HFFc6 (cell line): ENCODE measurements around the gene UHRF1. TPM values are rescaled to one million over a fixed set of nuclear protein-coding genes. Genes with fewer than 3 reads are reported as not detected.
A peak's percentile ranks its signal among the peaks of the same experiment; 100 is the strongest.

Experiments used
- DNase-seq: peaks from one replicate; pipeline ENCODE4 v3.0.0-alpha.2; 2018
- H3K27ac Mint-ChIP-seq: 2 replicates; pipeline ENCODE4 v1.8.0; 2020; ENCODE audit warnings: mild to moderate bottlenecking, mixed read lengths
- H3K27me3 Mint-ChIP-seq: 2 replicates; pipeline ENCODE4 v1.8.0; 2021; ENCODE audit warnings: mild to moderate bottlenecking, moderate library complexity, mixed read lengths; ENCODE audit not compliant: insufficient read depth
- H3K36me3 Mint-ChIP-seq: 2 replicates; pipeline ENCODE4 v1.8.0; 2021; ENCODE audit warnings: low read depth, mixed read lengths
- H3K4me1 Mint-ChIP-seq: 2 replicates; pipeline ENCODE4 v1.8.0; 2020; ENCODE audit warnings: low read depth, mixed read lengths
- H3K4me3 Mint-ChIP-seq: 2 replicates; pipeline ENCODE4 v1.8.0; 2020; ENCODE audit warnings: mild to moderate bottlenecking, moderate library complexity, mixed read lengths
- H3K9me3 Mint-ChIP-seq: 2 replicates; pipeline ENCODE4 v1.8.0; 2020; ENCODE audit warnings: mild to moderate bottlenecking, mixed read lengths
- CTCF ChIP-seq: fragments of 200-600 bp; sonication (generic); IDR thresholded peaks from 2 replicates; pipeline ENCODE4 v1.5.0; 2021; ENCODE audit warnings: antibody characterized with exemption, mild to moderate bottlenecking
- total RNA-seq, 6 experiments: library from RNA; stranded (reverse); fragmentation: NEBNext Ultra II Directional; extraction: Animal tissue kit (Norgen Biotek cat#: 25700); gene quantifications; 2 replicates in 1 of 6; 3 replicates in 5 of 6; pipeline ENCODE4 v1.2.3, GENCODE V29; 2021

Gene UHRF1
- total RNA-seq, 6 experiments from 2014 or later, result 41.9 to 74.1 (median 70.1) TPM

GRCh38 chr19:4868286-4868834, 40.9 kb upstream of the UHRF1 start:
- Mint-ChIP-seq H3K27ac (peak overlapping the region; percentile 91), H3K27me3 (no peaks in the 10 kb centered on the region), H3K4me3 (peak overlapping the region; percentile 95), H3K4me1 (peaks cover 44% of the 10 kb centered on the region), H3K36me3 (peaks cover 20% of the 10 kb centered on the region), H3K9me3 (peaks cover 7% of the 10 kb centered on the region; the same call in 1 of the 2 replicates)
- no peak for TF ChIP-seq CTCF
- DNase-seq, result no peak

GRCh38 chr19:4870025-4870700, 39.1 kb upstream of the UHRF1 start:
- peaks cover 39% of the 10 kb centered on the region for H3K4me1 Mint-ChIP-seq
- H3K27ac Mint-ChIP-seq, result peak overlapping the region; percentile 91

GRCh38 chr19:4871711-4872110, 37.6 kb upstream of the UHRF1 start:
- no peak for DNase-seq
- peaks cover 31% of the 10 kb centered on the region for H3K4me1 Mint-ChIP-seq
- no peak overlapping the region for H3K27ac Mint-ChIP-seq
- H3K9me3 Mint-ChIP-seq, result peaks cover 7% of the 10 kb centered on the region; the same call in 1 of the 2 replicates
- TF ChIP-seq CTCF, result no peak
- H3K27me3 Mint-ChIP-seq, result no peaks in the 10 kb centered on the region
- H3K36me3 Mint-ChIP-seq, result peaks cover 9% of the 10 kb centered on the region
- H3K4me3 Mint-ChIP-seq, result no peak overlapping the region

More at GRCh38 chr19:4870025-4870700, 39.1 kb upstream of the UHRF1 start:
- DNase-seq, result peak; percentile 91
- Mint-ChIP-seq H3K36me3 (peaks cover 16% of the 10 kb centered on the region), H3K4me3 (peak overlapping the region; percentile 24; the same call in 1 of the 2 replicates), H3K9me3 (peaks cover 7% of the 10 kb centered on the region; the same call in 1 of the 2 replicates), H3K27me3 (no peaks in the 10 kb centered on the region)
- TF ChIP-seq CTCF, result no peak

GRCh38 chr19:4873930-4874329, 35.4 kb upstream of the UHRF1 start:
- Mint-ChIP-seq H3K9me3 (peaks cover 7% of the 10 kb centered on the region; the same call in 1 of the 2 replicates), H3K27ac (no peak overlapping the region), H3K36me3 (peaks cover 9% of the 10 kb centered on the region)

More at GRCh38 chr19:4873930-4874329, 35.4 kb upstream of the UHRF1 start:
- Mint-ChIP-seq H3K27me3 (no peaks in the 10 kb centered on the region), H3K4me1 (peaks cover 23% of the 10 kb centered on the region), H3K4me3 (no peak overlapping the region)
- no peak for DNase-seq
- TF ChIP-seq CTCF, result no peak
